Epithelial cell of esophagus (primary cell): ENCODE results near the gene FLNB.

Experiments
- DNase-seq: peaks from one replicate; pipeline ENCODE4 v3.0.0; 2010; ENCODE audit warnings: low read depth
- H3K4me3 ChIP-seq: 2 replicates; pipeline ENCODE4 v1.5.1; 2011; ENCODE audit warnings: mild to moderate bottlenecking, low read length, control low read depth
- TF ChIP-seq, protein P1 (sequence below): IDR thresholded peaks from 2 replicates; pipeline ENCODE4 v1.5.1; 2011; ENCODE audit warnings: low read depth, mild to moderate bottlenecking, low read length, control low read depth, inconsistent platforms; ENCODE audit not compliant: insufficient read depth; ENCODE audit errors: missing control alignments

Gene FLNB

DNA sequence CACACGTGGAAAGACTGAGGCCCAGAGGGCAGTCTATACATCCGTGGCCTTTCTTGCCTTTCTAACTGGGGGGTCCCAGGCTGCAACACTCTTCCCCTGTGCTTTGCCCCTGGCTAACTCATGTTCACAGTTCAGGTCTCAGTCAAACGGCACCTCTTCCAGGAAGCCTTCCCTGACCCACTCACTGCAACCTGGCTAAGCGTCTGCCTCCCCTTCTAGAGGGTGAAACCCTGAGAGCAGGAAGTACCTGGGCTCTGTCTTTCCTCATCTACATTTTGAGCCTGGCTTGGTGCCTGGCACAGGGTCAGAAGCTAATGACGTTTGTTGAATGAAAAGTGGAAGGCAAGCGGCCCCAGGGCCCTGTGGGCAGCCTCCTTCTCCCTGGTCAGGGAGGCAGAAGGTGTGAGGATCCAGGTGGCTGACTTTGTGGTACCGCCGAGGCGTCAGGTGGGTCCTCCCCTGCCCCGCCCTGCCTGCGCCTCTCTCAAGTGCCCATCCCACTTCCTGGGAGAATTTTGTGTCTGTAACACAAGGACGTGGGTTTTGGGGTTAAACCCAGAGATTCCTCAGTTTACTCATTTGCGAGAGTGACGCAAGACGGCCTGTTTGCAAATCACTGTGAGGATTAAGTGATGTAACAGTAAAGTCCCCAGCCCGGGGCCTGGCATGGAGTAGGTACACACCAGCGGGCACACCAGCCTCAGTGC is 170.5 kb downstream of the FLNB start:
- TF ChIP-seq, protein P1, sequence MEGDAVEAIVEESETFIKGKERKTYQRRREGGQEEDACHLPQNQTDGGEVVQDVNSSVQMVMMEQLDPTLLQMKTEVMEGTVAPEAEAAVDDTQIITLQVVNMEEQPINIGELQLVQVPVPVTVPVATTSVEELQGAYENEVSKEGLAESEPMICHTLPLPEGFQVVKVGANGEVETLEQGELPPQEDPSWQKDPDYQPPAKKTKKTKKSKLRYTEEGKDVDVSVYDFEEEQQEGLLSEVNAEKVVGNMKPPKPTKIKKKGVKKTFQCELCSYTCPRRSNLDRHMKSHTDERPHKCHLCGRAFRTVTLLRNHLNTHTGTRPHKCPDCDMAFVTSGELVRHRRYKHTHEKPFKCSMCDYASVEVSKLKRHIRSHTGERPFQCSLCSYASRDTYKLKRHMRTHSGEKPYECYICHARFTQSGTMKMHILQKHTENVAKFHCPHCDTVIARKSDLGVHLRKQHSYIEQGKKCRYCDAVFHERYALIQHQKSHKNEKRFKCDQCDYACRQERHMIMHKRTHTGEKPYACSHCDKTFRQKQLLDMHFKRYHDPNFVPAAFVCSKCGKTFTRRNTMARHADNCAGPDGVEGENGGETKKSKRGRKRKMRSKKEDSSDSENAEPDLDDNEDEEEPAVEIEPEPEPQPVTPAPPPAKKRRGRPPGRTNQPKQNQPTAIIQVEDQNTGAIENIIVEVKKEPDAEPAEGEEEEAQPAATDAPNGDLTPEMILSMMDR, result no peak
- H3K4me3 ChIP-seq, result no peak overlapping the region
- peak; percentile 51 for DNase-seq

DNA sequence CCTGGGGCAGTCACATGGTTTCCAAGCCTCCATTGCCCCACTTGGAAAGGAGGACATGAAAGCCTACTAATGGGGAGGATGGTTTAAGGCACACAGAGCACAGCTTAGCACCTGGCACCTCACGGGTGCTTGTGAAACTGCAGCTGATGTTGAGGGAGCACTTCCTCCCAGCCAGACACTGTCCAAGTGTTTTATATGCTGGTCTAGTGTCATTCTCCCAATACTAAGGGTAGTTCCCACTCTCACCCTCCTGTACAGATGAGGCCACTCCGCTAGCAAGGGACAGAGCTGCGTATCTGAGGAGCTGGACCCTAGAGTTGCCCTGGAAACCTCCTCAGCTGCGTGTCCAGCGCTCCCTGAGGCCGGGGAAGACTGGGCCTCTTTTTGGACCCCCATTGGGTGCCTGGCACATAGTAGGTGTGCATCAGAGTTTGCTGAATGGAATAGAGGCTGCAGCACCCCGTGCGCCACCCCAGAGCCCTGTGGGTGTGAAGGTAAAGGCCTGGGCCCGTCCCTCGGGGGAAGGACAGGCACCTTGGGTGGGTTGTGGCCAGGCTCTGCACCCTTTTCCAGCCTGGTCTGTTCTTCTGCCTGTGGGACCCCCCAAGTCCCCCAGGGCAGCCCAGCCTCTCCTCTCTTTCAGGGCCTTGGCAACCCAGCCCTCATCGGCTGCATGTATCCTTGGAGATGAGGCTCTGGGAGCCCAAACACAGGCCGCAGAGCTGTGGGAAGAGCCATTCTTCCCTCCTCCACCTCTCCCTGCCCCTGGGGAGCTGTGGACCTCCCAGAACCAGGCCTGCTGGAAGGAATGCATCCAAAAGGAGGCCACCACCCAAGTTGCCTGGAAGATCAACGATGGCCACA is 171.2 kb downstream of the FLNB start:
- DNase-seq, result no peak
- H3K4me3 ChIP-seq, result no peak overlapping the region
- TF ChIP-seq, protein P1, result no peak

DNA sequence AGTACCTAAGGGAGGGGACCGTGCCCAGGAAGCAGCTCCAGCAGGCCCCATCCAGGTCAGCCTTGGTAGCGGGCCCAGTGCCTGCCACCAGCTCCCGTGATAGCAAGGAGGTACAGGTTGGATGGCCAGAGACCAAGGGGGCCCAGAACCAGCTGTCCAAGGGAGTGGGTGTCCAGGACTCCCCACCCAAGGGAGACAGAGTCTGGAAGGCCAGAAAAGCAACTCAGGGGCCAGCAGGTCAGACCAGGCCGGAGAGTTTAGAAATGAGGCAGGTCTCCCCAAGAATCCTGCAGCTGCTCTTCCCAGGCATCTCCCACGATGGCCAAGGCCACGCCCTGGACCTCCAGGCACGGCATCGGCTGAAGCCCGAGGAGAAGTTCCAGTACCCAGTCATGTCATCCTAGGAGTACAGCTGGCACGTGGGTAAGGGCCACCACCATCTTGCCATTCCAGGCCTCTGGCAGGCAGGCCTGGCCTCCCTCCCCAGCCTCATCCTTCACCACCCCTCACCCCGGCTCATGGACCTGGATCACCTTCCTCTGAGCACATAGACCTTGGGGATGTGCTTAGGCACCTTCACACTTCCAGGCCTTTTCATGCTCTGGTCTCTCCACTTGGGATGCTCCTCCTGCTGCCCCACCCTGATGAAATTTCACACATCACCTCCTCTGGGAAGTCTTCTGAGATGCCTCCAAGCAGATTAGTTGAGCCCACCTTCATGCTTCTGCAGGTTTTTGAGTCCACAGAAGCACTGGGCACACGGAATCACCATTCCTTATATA is 172.1 kb downstream of the FLNB start:
- TF ChIP-seq, protein P1, result no peak
- DNase-seq, result no peak
- no peak overlapping the region for H3K4me3 ChIP-seq

DNA sequence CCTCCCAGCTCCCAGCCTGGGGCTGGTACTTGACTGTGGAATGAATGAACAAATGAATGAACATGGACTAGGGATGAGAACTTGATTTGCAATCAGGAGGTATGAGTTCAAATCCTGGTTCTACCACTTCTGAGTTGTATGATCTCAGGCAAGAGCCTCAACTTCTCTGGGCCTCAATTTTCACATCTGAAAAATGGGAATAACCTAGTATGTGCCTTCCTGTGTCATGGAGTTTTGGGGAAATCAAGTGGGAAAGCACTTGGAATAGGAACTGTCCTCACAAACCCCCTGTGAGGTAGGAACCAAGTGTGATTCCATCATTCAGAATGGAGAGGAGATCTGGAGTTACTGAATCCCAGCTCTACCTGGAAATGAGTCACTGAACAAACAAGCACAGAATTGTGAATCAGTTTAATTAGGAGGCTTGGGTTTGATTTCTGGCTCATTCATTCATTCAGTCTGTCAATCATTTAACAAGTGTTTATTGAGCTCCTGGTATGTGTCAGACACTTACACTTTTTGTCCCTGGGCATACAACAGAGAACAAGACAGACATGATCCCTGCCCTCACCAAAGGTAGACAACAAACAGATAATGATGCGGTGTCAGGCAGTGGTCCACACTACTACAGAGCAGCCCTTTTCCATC is 172.8 kb downstream of the FLNB start:
- peak; percentile 80 for DNase-seq
- TF ChIP-seq, protein P1, result no peak
- H3K4me3 ChIP-seq, result no peak overlapping the region

- TF ChIP-seq, protein P1, result no peak
- DNase-seq, result peak; percentile 54
- no peak overlapping the region for H3K4me3 ChIP-seq
Measured at GRCh38 chr3:58183221-58183620, 175.0 kb downstream of the FLNB start.

- H3K4me3 ChIP-seq, result no peak overlapping the region
- TF ChIP-seq, protein P1, result no peak
- no peak for DNase-seq
Measured at GRCh38 chr3:58183891-58184290, 175.7 kb downstream of the FLNB start.
